SKM-1 (cell line): ENCODE data around the gene TWF2.

ENCODE experiments used
- DNase-seq: peaks from one replicate; lab custom pipeline; 2025; ENCODE audit not compliant: unreplicated experiment; lab: John Stamatoyannopoulos, UW

TWF2 gene

GRCh38 chr3:52259035-52259434 is 20.1 kb upstream of the TWF2 start:
- DNase-seq, result no peak

GRCh38 chr3:52257911-52258310 is 19.0 kb upstream of the TWF2 start:
- DNase-seq, result no peak

GRCh38 chr3:52256622-52257021 is 17.7 kb upstream of the TWF2 start:
- DNase-seq, result no peak

DNA sequence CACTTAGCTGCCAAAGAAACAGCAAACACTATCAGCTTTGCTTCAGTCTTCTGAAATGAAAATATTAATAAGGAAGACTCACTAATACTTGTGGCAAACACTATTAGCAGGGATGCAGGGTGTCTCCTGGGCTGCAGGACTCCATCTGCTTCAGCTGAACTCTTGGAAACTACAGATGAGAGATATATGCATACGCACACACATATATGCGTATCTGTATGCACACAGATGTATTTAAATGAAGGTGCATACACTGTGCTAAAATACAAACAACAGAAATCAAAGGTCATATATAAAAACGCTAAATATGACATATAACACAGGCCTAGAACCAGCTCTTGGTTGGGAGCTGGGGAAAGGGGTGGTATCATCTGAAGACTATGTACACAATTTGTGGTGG is 17.2 kb upstream of the TWF2 start:
- DNase-seq, result no peak

DNA sequence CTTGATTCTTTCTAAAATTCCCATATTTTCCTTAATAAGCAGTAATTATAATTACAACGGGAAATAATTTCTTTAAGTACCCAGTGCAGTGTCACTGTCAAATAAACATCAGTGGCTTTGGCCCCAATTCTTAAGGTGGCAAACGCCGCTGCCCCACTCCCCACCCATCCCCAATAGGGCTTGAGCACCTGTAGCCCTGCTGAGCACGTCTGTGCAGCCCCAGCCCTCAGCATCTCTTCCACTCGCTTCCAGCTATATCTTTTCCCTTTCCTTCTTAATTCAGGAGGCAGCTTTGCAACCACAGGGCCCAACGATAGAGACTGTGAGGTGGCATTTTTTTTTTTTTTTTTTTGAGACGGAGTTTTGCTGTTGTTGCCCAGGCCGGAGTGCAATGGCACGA is 15.7 kb upstream of the TWF2 start:
- no peak for DNase-seq

DNA sequence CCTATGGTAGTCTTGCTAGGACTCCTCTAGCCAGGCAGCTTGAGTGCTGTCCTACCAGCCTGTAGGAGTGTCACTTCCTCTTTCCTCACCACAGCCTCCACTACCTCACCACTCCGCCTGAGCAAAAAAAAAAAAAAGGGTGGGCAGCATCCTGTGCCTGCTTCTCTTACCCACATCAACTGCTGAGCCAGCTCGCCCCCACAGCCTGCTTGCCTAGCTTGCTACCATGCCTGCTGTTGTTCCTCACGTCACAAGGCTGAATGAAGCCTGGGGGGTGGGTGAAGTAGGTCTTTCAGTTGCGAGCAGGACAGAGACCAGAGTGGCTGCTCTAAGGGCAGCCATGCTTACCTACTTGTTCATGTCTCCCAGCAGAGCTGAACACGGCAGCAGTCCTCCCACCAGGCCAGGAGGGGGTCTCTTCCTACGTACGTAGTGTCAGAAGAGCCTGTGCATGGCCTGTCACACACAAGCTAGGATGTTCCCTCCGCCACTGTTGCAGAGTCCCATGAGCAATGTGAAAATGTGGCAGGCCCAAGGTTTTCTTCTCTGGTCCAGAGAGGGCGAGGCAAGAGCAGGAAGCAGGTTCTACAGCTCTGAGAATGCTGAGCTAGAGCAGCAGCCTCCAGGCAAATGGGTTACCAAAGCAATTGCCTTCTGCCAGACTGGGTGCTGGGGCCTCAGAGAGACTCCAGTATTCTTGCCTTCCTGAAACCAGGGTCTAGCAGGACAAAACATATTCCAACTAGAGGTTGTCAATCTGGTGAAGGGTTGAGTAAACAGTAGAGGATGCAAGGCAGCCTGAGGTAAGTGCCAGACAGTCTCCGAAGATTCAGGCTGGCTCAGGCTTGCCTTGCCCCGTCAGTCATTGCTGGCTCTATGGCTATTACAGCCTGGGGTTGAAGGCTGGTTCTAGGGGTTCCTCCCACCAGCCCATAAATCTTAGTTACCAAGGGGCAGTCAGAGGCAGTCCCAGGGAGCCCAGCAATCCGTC is 14.7 kb upstream of the TWF2 start:
- DNase-seq, result peak; percentile 92

GRCh38 chr3:52250122-52250521 is 11.2 kb upstream of the TWF2 start:
- no peak for DNase-seq

GRCh38 chr3:52249683-52250082 is 10.7 kb upstream of the TWF2 start:
- no peak for DNase-seq

DNA sequence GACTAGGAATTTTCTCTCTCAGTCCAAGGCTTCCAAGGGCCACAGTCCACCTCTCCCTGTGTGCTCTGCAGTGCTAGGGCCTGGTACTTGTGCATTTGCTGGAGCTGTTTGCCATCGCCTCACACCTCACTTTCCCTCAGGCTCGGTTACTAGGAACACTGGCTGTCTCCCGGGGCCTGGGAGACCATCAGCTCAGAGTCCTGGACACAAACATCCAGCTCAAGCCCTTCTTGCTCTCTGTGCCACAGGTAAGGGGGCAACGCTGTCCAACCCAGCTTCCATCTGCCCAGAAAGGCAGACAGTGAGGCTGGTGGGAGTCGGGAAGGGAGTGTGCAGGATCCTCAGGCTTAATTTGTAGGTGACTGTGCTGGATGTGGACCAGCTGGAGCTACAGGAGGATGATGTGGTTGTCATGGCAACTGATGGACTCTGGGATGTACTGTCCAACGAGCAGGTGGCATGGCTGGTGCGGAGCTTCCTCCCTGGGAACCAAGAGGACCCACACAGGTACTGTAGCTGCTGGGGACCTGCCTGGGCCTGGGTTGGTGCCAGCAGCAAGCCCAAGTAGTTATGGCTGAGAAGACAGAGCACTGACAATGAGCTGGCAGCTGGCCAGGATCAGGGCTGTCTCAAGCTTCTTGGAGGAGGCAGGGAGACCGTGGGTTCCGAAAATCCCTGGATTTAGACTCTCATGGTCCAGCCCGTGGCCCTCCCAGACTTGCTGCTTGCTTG is 10.0 kb upstream of the TWF2 start:
- DNase-seq, result no peak

DNA sequence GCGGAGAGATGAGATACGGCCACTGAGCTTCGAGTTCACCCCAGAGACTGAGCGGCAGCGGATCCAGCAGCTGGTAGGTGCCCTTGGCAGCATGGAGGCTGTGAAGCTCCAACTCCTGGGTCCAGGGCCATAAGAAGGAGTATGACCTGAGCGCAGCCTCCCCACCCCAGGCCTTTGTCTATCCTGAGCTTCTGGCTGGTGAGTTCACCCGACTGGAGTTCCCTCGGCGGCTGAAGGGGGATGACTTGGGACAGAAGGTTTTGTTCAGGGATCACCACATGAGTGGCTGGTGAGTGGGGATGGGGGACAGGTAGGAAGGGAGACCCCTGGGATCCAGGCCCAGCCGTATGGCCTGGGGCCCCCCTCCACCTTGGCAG is 9.2 kb upstream of the TWF2 start:
- DNase-seq, result no peak

GRCh38 chr3:52247409-52248164 is 8.6 kb upstream of the TWF2 start:
- no peak for DNase-seq

DNA sequence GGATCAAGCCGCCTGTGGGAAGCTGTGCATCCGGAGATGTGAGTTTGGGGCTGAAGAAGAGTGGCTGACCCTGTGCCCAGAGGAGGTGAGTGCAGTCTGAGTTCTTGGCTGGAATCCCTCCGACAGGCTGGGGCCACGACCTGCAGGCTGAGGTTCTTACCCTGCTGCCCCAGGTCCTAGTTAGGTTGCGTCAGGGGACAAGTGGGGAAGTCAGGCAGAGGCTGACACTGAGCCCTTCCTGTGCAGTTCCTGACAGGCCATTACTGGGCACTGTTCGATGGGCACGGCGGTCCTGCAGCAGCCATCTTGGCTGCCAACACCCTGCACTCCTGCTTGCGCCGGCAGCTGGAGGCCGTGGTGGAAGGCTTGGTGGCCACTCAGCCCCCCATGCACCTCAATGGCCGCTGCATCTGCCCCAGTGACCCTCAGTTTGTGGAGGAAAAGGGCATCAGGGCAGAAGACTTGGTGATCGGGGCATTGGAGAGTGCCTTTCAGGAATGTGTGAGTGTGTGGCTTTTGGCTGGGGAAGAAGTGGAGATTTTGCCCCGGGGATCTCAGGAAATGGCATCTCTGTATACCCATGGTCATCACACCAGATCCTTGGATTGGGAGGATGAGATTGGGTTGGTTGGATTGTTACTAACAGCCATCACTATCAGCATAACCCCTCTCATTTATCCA is 7.9 kb upstream of the TWF2 start:
- DNase-seq, result peak; percentile 29

- no peak for DNase-seq
These were observed 7.3 kb upstream of the TWF2 start for GRCh38 chr3:52246264-52246620.

GRCh38 chr3:52245322-52246263 is 6.6 kb upstream of the TWF2 start, which contains the start of gene PPM1M:
PPM1M (plus strand) TSS chr3:52245759; CDS start chr3:52245825, 66 bp downstream.
- DNase-seq, result no peak

DNA sequence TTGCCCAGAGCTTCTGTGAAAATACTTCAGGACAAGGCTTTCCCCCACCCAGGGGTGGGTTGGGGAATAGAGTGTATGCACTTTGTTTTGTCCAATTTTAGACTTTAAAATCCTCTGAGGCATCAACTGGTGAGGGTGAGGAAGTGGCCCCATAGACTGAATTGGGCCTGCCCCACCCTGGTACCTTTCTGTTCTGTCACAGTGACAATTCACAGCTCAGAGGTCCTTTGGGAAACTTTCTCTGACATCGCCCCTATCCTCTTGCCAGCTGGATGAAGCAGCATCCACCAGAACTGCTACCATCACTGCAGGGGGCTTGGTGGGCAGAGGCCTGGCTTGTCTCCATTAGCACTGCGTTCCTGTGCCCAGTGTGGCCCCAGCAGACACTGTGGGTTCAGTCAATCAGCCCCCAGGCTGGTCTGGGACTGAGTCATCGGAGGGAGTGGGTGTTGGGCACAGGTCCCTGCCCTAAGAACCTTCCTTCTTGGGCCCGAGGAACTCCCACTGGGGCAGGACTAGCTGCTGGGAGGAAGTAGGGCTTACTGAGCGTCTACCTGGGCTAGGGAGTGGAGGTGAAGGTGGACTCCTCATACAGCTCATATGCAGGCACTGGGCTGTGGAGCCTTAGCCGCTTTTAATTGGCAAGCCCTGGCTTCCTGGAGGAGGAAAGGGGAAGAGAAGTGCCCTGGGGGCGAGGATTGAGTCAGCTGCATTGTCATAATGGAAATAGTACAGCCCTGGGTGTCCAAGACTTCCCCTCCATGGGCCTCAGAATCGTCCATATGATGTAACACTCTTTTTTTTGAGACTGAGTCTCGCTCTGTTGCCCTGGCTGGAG is 5.1 kb upstream of the TWF2 start:
- DNase-seq, result peak; percentile 86

DNA sequence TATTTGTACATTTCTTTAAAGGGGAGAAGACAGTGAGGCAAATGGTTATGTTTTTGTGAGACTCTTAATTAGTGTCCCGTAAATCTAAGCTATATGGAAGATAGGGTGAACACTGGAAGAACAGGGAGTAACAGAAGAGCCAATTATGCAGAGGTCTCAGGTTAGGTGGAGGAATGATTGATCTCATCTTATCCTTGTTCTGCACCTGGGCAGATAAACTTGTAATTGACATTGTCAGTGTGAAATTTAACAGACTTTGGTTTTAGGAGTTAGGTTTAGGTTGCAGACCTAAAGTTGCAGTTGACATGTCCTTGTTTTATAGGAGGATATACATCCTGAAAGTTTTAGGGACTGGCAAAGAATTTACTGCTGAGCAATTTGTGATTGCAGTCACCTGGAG is 3.1 kb upstream of the TWF2 start:
- DNase-seq, result no peak

DNA sequence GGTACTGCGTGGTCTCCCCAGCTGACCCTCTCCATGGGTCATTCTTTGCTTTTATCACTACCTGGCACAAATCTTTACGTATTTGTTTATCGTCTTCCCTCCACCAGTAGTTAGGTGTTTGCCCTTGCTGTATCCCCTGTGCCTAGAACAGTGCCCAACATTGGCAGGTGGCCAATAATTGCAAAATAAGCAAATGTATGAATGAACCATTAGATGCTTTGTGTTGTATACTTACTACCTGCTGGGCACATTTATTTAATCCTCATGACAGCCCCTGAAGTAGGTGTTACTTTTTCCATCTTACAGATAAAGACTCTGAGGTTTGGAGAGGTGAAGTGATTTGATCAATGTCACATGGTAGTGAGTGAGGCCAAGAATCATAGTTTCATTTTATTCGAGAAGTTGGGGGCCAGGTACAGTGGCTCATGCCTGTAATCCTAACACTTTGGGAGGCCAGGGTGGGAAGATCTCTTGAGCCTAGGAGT is 2.0 kb upstream of the TWF2 start:
- no peak for DNase-seq

- DNase-seq, result no peak
These were observed 1.3 kb upstream of the TWF2 start for GRCh38 chr3:52240059-52240885.
